ENCODE data around the gene HOXC6. TPM values are rescaled to one million over a fixed set of nuclear protein-coding genes. Genes with fewer than 3 reads are reported as not detected.

Gene HOXC6
- total RNA-seq, 6 experiments from 2014 or later: not detected

DNA sequence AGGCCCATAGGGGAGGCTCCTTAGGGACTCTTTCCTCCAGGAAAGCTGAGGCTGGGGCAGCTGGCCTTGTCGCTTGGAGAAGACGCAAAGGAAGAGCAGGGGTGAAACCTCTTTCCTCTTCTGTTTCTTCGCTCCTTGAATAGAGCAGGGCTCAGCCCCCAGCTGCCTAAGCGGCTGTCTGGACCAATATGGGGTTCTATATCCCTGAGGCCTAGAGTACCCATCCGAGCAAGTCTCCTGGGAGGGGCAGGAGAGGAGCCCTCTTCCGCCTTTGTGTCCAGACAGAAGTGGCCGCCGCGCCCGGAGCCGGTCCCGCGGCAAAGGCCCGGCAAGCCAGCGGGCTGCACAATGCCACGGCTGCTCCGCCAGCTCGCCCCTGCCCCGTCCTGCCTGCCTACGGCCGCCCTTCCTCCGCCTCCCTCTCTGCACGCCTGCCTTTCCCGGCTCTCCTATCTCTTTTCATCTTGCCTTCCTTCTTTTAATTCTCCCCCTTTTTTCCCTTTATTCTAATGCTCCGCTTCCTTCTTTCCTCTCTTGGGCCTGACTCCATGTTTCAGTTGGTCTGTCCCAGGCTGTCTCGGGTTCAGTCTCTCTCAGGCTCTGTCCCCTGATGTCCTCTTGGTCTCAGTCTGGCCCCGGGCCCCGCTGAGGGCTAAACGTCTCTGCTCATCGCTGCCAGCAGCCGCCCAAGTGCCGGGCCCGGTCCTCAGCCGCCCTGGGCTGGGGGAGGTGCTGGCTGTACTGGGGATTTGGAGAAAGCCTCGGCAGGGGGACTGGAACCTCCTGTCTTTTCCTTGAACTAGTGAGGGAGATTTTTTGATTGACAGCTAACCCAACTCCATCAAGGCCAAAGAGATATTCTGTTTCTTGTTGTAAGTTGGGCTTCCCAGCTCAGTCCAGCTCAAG lies 30.8 kb upstream of the HOXC6 start:
- no peak overlapping the region for H3K4me3 ChIP-seq
- H3K27me3 ChIP-seq: peaks cover 8 to 66% of the 10 kb centered on the region in 2 donors
- H3K27ac ChIP-seq: no peak overlapping the region
- H3K36me3 ChIP-seq: no peaks in the 10 kb centered on the region
- intact Hi-C loops (cut with DNase I): no loop called here
- TF ChIP-seq POLR2A (IDR thresholded peaks at IDR 0.05): no peak
- TF ChIP-seq, protein P1, sequence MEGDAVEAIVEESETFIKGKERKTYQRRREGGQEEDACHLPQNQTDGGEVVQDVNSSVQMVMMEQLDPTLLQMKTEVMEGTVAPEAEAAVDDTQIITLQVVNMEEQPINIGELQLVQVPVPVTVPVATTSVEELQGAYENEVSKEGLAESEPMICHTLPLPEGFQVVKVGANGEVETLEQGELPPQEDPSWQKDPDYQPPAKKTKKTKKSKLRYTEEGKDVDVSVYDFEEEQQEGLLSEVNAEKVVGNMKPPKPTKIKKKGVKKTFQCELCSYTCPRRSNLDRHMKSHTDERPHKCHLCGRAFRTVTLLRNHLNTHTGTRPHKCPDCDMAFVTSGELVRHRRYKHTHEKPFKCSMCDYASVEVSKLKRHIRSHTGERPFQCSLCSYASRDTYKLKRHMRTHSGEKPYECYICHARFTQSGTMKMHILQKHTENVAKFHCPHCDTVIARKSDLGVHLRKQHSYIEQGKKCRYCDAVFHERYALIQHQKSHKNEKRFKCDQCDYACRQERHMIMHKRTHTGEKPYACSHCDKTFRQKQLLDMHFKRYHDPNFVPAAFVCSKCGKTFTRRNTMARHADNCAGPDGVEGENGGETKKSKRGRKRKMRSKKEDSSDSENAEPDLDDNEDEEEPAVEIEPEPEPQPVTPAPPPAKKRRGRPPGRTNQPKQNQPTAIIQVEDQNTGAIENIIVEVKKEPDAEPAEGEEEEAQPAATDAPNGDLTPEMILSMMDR (IDR thresholded peaks at IDR 0.05): no peak
- no peaks in the 10 kb centered on the region for H3K9me3 ChIP-seq
- ATAC-seq (no peak), DNase-seq (no peak)
- 7% methylated on average over 19 of the region's 35 CpGs for WGBS (ENCODE audit: insufficient coverage, low coverage, low lambda C conversion rate, missing lambda C conversion rate)
- H3K4me1 ChIP-seq: peaks cover 0 to 29% (median 2%) of the 10 kb centered on the region in 4 donors

DNA sequence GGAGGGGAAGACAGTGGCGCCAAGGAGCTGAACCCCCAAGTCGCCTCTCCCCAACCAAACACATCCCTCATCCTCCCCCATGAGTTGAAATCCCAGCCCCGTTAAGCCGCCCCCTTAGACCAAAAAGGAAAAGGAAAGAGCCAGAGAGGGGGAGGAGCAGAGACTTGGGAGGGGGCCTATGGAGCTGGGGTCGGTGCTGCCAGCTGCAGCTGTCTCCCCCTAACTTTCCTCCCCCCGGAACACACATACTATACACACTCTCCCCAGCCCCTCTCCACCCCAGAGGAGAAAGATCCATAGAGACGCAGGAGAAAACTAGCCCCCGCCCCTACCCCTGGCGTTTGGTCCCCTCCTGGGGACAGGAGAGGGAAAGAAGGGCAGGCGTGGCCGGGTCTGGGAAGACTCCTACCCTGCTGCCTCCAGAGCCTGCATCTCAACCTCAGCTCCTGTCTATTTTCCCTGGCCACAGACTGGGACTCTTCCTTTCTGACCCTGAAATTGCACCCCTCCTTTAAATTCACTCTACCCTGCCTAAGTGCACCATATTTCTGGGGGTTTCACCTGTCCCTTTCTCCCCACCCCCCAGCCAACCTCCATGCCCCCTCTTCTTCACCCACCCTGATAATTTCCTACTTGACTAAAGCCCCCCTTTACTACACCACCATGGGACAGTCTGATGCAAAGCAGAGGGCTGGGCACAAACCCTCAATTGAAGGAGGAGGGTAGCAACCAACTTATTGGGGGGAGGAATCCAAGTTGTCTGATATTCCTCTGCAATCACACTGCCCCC lies 29.9 kb upstream of the HOXC6 start:
- Histone ChIP-seq H3K4me1 (peaks cover 0 to 29% (median 2%) of the 10 kb centered on the region in 4 donors), H3K9me3 (no peaks in the 10 kb centered on the region), H3K4me3 (no peak overlapping the region), H3K27ac (no peak overlapping the region), H3K36me3 (no peaks in the 10 kb centered on the region), H3K27me3 (peaks cover 8 to 65% of the 10 kb centered on the region in 2 donors)
- ATAC-seq (no peak), DNase-seq (no peak)
- intact Hi-C loops (cut with DNase I): no loop called here
- 10% methylated on average over 5 of the region's 11 CpGs for WGBS (ENCODE audit: insufficient coverage, low coverage, low lambda C conversion rate, missing lambda C conversion rate)
- TF ChIP-seq, protein P1 (IDR thresholded peaks at IDR 0.05): no peak
- no peak for TF ChIP-seq POLR2A (IDR thresholded peaks at IDR 0.05)

DNA sequence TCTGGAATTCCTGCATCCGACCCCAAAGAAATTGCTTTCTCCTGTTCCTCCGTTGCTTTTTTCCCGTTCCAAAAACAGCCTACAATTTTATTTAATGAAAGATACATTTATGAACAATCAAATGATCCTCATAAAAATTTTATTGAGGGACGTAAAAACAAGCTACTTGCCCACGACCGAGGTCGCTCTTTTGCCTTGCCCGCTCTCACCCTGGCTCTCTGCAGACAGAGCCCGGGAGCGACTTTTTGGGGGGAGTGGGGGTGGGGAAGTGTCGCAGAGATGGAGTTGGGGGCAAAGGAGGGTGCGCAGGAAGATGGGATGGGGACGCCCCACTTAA lies 29.4 kb upstream of the HOXC6 start:
- ATAC-seq (no peak), DNase-seq (no peak)
- peaks cover 8 to 59% of the 10 kb centered on the region in 2 donors for H3K27me3 ChIP-seq
- H3K9me3 ChIP-seq: no peaks in the 10 kb centered on the region
- 5% methylated on average over 13 of the region's 13 CpGs for WGBS (ENCODE audit: insufficient coverage, low coverage, low lambda C conversion rate, missing lambda C conversion rate)
- H3K36me3 ChIP-seq: no peaks in the 10 kb centered on the region
- H3K4me3 ChIP-seq: no peak overlapping the region
- no peak overlapping the region for H3K27ac ChIP-seq
- peaks cover 0 to 29% (median 2%) of the 10 kb centered on the region in 4 donors for H3K4me1 ChIP-seq
- TF ChIP-seq, protein P1 (IDR thresholded peaks at IDR 0.05): no peak
- TF ChIP-seq POLR2A (IDR thresholded peaks at IDR 0.05): no peak
- intact Hi-C loops (cut with DNase I): no loop called here

DNA sequence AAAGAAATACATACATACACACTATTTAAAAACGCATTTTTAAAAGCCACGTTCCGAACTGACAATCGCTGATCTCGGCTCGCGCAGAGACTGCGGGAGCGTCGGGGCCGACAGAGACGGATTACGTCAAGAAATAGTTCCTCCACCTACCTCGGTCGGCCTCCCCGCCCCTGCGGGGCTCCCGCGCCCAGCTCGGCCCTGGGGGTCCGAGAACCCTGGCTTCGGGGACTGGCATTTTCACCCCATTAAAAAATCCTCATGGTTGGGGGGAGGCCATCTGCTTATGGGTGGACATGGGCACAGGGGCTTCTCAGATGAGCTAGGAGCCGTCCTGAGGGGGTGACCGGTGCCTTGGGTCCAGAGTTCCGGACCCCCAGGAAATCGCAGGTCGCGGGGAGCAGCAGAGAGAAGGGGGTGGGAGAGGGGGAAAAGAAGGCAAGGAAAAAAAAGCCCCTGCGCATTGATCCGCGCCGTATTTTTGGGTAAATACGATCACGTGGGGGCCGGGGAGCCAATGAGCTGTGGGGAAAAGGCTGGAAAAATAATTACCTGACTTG lies 28.6 kb upstream of the HOXC6 start:
- no peaks in the 10 kb centered on the region for H3K36me3 ChIP-seq
- intact Hi-C loops (cut with DNase I): no loop called here
- no peak overlapping the region for H3K4me3 ChIP-seq
- TF ChIP-seq, protein P1 (IDR thresholded peaks at IDR 0.05): no peak
- no peak for TF ChIP-seq POLR2A (IDR thresholded peaks at IDR 0.05)
- H3K27me3 ChIP-seq: peaks cover 6 to 52% of the 10 kb centered on the region in 2 donors
- WGBS (ENCODE audit: insufficient coverage, low coverage, low lambda C conversion rate, missing lambda C conversion rate): 5% methylated on average over 26 of the region's 35 CpGs
- DNase-seq: no peak
- no peak overlapping the region for H3K27ac ChIP-seq
- no peaks in the 10 kb centered on the region for H3K9me3 ChIP-seq
- peaks cover 0 to 22% (median 0%) of the 10 kb centered on the region in 4 donors for H3K4me1 ChIP-seq
- no peak for ATAC-seq
